Parathyroid adenoma (tissue), 2 donors: ENCODE results near the gene SLC39A10.
"Not testable (repeated sequence)": the region's sequence is repeated elsewhere in the genome, so short reads cannot be mapped to it uniquely, and the experiment has no call there.

Experiments used
- H2AFZ ChIP-seq: fragments of 300-600 bp; sonication (generic); one replicate; pipeline ENCODE4 v1.7.0; 2017; ENCODE audit warnings: antibody characterized with exemption, mild to moderate bottlenecking
- H3K27ac ChIP-seq: fragments of 300-600 bp; sonication (generic); one replicate; pipeline ENCODE4 v1.7.0; 2017
- H3K27me3 ChIP-seq: fragments of 300-600 bp; sonication (generic); one replicate; pipeline ENCODE4 v1.7.0; 2017; ENCODE audit warnings: low read length; ENCODE audit not compliant: control insufficient read depth, insufficient read depth
- H3K36me3 ChIP-seq: fragments of 300-600 bp; sonication (generic); one replicate; pipeline ENCODE4 v1.7.0; 2017; ENCODE audit warnings: low read length; ENCODE audit not compliant: control insufficient read depth, insufficient read depth
- H3K4me1 ChIP-seq: fragments of 300-600 bp; sonication (generic); one replicate; pipeline ENCODE4 v1.7.0; 2017; ENCODE audit warnings: control low read depth
- H3K4me2 ChIP-seq: fragments of 300-600 bp; sonication (generic); one replicate; pipeline ENCODE4 v1.7.0; 2017; ENCODE audit warnings: low read length
- H3K4me3 ChIP-seq: fragments of 300-600 bp; sonication (generic); one replicate; pipeline ENCODE4 v1.7.0; 2017; ENCODE audit warnings: low read depth, low read length
- H3K79me2 ChIP-seq: fragments of 300-600 bp; sonication (generic); one replicate; pipeline ENCODE4 v1.7.0; 2017; ENCODE audit warnings: control low read depth
- H3K9ac ChIP-seq: fragments of 300-600 bp; sonication (generic); one replicate; pipeline ENCODE4 v1.7.0; 2017; ENCODE audit warnings: mild to moderate bottlenecking
- H3K9me3 ChIP-seq: fragments of 300-600 bp; sonication (generic); one replicate; pipeline ENCODE4 v1.7.0; 2017; ENCODE audit warnings: low read length; ENCODE audit not compliant: control insufficient read depth
- CTCF ChIP-seq: fragments of 300-600 bp; sonication (generic); IDR thresholded peaks from one replicate; pipeline ENCODE4 v1.7.0; 2017; ENCODE audit warnings: antibody characterized with exemption, mild to moderate bottlenecking
- donor health status: primary hyperparathyroidism.

Gene SLC39A10

GRCh38 chr2:195662138-195662537 lies 5.1 kb downstream of the SLC39A10 start:
- no peaks in the 10 kb centered on the region for H3K79me2 ChIP-seq
- H3K4me1 ChIP-seq: no peaks in the 10 kb centered on the region
- no peaks in the 10 kb centered on the region for H3K9me3 ChIP-seq
- no peak overlapping the region for H3K4me2 ChIP-seq
- H2AFZ ChIP-seq: no peak overlapping the region
- no peaks in the 10 kb centered on the region for H3K36me3 ChIP-seq
- TF ChIP-seq CTCF: no peak
- H3K9ac ChIP-seq: no peak overlapping the region
- no peak overlapping the region for H3K4me3 ChIP-seq
- H3K27me3 ChIP-seq: no peaks in the 10 kb centered on the region
- H3K27ac ChIP-seq: no peak overlapping the region

- no peak for TF ChIP-seq CTCF
- Histone ChIP-seq H3K4me3 (no peak overlapping the region), H3K9me3 (no peaks in the 10 kb centered on the region), H3K36me3 (no peaks in the 10 kb centered on the region), H3K79me2 (no peaks in the 10 kb centered on the region), H3K4me1 (no peaks in the 10 kb centered on the region), H3K4me2 (no peak overlapping the region), H3K9ac (no peak overlapping the region), H2AFZ (no peak overlapping the region), H3K27me3 (no peaks in the 10 kb centered on the region), H3K27ac (no peak overlapping the region)
These were observed 6.0 kb downstream of the SLC39A10 start for GRCh38 chr2:195663007-195663406.

GRCh38 chr2:195664528-195664927 lies 7.5 kb downstream of the SLC39A10 start:
- H3K36me3 ChIP-seq: no peaks in the 10 kb centered on the region
- H3K9ac ChIP-seq: no peak overlapping the region
- no peaks in the 10 kb centered on the region for H3K9me3 ChIP-seq
- no peak overlapping the region for H3K4me2 ChIP-seq
- no peaks in the 10 kb centered on the region for H3K79me2 ChIP-seq
- TF ChIP-seq CTCF: no peak
- no peak overlapping the region for H3K4me3 ChIP-seq
- H3K27ac ChIP-seq: no peak overlapping the region
- no peaks in the 10 kb centered on the region for H3K27me3 ChIP-seq
- H2AFZ ChIP-seq: no peak overlapping the region
- H3K4me1 ChIP-seq: no peaks in the 10 kb centered on the region

- H3K4me3 ChIP-seq, H3K27ac ChIP-seq, H3K27me3 ChIP-seq, H3K4me1 ChIP-seq, H3K9me3 ChIP-seq, H3K36me3 ChIP-seq, H3K79me2 ChIP-seq, H3K9ac ChIP-seq, H3K4me2 ChIP-seq, H2AFZ ChIP-seq: not testable (repeated sequence)
These were observed 8.1 kb downstream of the SLC39A10 start for GRCh38 chr2:195665153-195665552.

GRCh38 chr2:195666113-195666712 lies 9.2 kb downstream of the SLC39A10 start:
- Histone ChIP-seq H3K4me2 (no peak overlapping the region), H3K36me3 (no peaks in the 10 kb centered on the region), H3K9ac (no peak overlapping the region), H3K4me3 (no peak overlapping the region), H2AFZ (no peak overlapping the region), H3K4me1 (no peaks in the 10 kb centered on the region), H3K9me3 (no peaks in the 10 kb centered on the region), H3K27me3 (no peaks in the 10 kb centered on the region), H3K27ac (no peak overlapping the region), H3K79me2 (no peaks in the 10 kb centered on the region)
- TF ChIP-seq CTCF: no peak
